ENCODE measurements around the gene AKAP13. TPM values are rescaled to one million over a fixed set of nuclear protein-coding genes. Genes with fewer than 3 reads are reported as not detected.

The AKAP13 gene
- total and polyA plus RNA-seq, 2 of the 8 experiments (the other 6 are each of a cell fraction or from before 2014, with no cell fraction given), result 14.0 to 46.2 TPM

- POLR2A ChIA-PET (ENCODE audit: partially characterized antibody), result no interaction called here
- Histone ChIP-seq H3K79me1 (ENCODE audit: low read depth, low read length) (no peaks in the 10 kb centered on the region), H3K18ac (ENCODE audit: extremely low read depth, low read length) (no peak overlapping the region), H4K91ac (replicated peaks; ENCODE audit: insufficient read length, low read length) (no peak overlapping the region), H3K36me3 (ENCODE audit: control insufficient read depth in 2 of 4, insufficient read depth in 4 of 4, low read length in 3 of 4) (peaks cover 0 to 9% (median 4%) of the 10 kb centered on the region in 4 experiments; a peak in 4 of 8 replicates), H2BK15ac (ENCODE audit: low read length) (no peak overlapping the region), H3K23ac (ENCODE audit: insufficient read length) (no peak overlapping the region), H2BK5ac (ENCODE audit: low read depth, low read length) (no peak overlapping the region), H2AFZ (ENCODE audit: low read length) (no peak overlapping the region), H3K14ac (ENCODE audit: insufficient read length) (no peak overlapping the region), H3K79me2 (ENCODE audit: control insufficient read depth in 1 of 2, insufficient read depth in 2 of 2, low read length in 2 of 2) (no peaks in the 10 kb centered on the region), H2BK12ac (ENCODE audit: low read depth, low read length) (no peak overlapping the region), H4K8ac (ENCODE audit: extremely low read depth, insufficient read depth, low read length) (no peak overlapping the region), H3K4me1 (replicated peaks in 1 of 4; ENCODE audit: control insufficient read depth in 3 of 4, insufficient read depth in 4 of 4, low read length in 3 of 4) (no peaks in the 10 kb centered on the region), H3K23me2 (ENCODE audit: low read depth, low read length) (no peaks in the 10 kb centered on the region), H4K5ac (ENCODE audit: insufficient read length, low read depth, low read length) (no peak overlapping the region), H3K4me2 (ENCODE audit: insufficient read depth in 1 of 2, low read depth in 2 of 2, low read length in 2 of 2) (no peak overlapping the region), H3K27me3 (replicated peaks in 1 of 4; ENCODE audit: control insufficient read depth in 3 of 4, extremely low read depth in 1 of 4, insufficient read depth in 3 of 4, low read length in 3 of 4) (no peaks in the 10 kb centered on the region), H4K20me1 (replicated peaks in 1 of 2; ENCODE audit: control insufficient read depth in 1 of 2, insufficient read depth in 2 of 2, low read length in 2 of 2) (no peaks in the 10 kb centered on the region), H3K56ac (replicated peaks; ENCODE audit: insufficient read length, low read depth, low read length) (no peak overlapping the region), H2AK5ac (ENCODE audit: low read depth, low read length) (no peak overlapping the region), H2BK120ac (replicated peaks; ENCODE audit: low read depth, low read length) (no peak overlapping the region), H2BK20ac (ENCODE audit: low read length) (no peak overlapping the region), H3K9ac (replicated peaks in 1 of 4; ENCODE audit: extremely low read depth in 1 of 4, low read depth in 3 of 4, low read length in 3 of 4) (no peak overlapping the region), H3K27ac (ENCODE audit: low read depth, low read length) (no peak overlapping the region), H3K4me3 (ENCODE audit: extremely low read depth in 1 of 4, insufficient read depth in 2 of 4, low read depth in 3 of 4, low read length in 4 of 4) (no peak overlapping the region), H3K9me3 (ENCODE audit: insufficient read depth in 2 of 2, low read depth in 1 of 2, low read length in 1 of 2) (no peaks in the 10 kb centered on the region), H3K4ac (replicated peaks; ENCODE audit: insufficient read length, low read depth, low read length) (no peak overlapping the region)
- CTCF ChIA-PET (ENCODE audit: partially characterized antibody), result interaction anchor here (0.6 kb wide), 1 partner anchor 1513 kb away, joined by 5 read pairs; no protein-coding TSS in a partner anchor
- 85% methylated on average over 5 of the region's 5 CpGs; no CpG with 5 or more reads in 1 of the 2 experiments for WGBS, 2 experiments (ENCODE audit: extremely low coverage in 1 of 2, insufficient coverage in 1 of 2, insufficient read length in 1 of 2, insufficient replicate concordance in 2 of 2, low coverage in 1 of 2, low lambda C conversion rate in 2 of 2, missing lambda C conversion rate in 1 of 2)
- no peak for TF ChIP-seq TCF12 (IDR thresholded peaks at IDR 0.05; ENCODE audit: low read depth, low read length)
- no peak for TF ChIP-seq CHD1 (IDR thresholded peaks at IDR 0.05; ENCODE audit: low read depth, low read length)
- no peak for TF ChIP-seq SUZ12 (IDR thresholded peaks at IDR 0.05; ENCODE audit: low read length)
- no peak for TF ChIP-seq CBX8 (IDR thresholded peaks at IDR 0.05; ENCODE audit: borderline replicate concordance, low read depth, low read length)
- TF ChIP-seq CHD2 (IDR thresholded peaks at IDR 0.05; ENCODE audit: low read length), result no peak
- no peak for TF ChIP-seq MAX (IDR thresholded peaks at IDR 0.05)
- TF ChIP-seq GABPA (IDR thresholded peaks at IDR 0.05; ENCODE audit: borderline replicate concordance, insufficient read depth, low read length), result no peak
- no peak for FAIRE-seq
- DNase-seq (ENCODE audit: low read depth in 1 of 2, low spot score in 2 of 2), result no peak
Measured at GRCh38 chr15:85642065-85642692, 261.8 kb downstream of the AKAP13 start.

Measured in H1 (cell line).